Stimulated activated CD4-positive, alpha-beta T cell treated with anti-CD3 and anti-CD28 coated beads, Interleukin-12 subunit alpha, Interleukin-12 subunit beta, amount 100 ng/mL, for 24 hours (primary cell): ENCODE results near the gene PTP4A2.

Experiments
- DNase-seq, 2 experiments: peaks; one replicate each; pipeline ENCODE4 v3.0.0-alpha.2; 2020; ENCODE audit warnings: low read depth in 2 of 2

Gene PTP4A2

DNA sequence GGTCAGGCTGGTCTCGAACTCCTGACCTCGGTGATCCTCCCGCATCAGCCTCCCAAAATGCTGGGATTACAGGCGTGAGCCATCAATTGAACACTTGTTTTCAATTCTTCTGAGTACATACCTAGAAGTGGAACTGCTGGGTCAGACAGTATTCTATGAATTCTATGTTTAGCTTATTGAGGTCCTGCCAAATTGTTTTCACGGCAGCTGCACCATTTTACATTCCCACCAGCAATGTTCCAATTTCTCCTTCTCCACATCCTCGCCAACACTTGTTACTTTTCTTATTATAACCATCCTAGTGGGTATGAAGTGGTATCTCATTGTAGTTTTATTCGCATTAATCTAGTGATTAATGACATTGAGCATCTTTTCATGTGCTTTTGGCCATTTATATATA, 49.9 kb downstream of the PTP4A2 start:
- no peak for DNase-seq

DNA sequence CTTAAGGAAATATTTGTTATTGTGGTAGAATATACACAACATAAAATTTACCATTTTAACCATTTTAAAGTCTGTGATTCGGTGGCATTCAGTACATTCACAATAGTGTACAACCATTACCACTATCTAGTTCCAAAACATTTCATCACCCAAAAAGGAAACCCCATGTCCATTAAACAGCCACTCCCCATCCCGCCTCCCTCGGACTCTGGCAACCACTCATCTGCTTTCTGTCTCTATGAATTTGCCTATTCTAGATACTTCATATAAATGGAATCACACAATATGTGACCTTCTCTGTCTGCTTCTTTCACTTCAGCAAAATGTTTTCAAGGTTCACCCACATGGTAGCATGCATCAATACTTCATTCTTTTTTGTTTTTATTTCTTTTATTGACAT, 51.3 kb downstream of the PTP4A2 start:
- no peak for DNase-seq

DNA sequence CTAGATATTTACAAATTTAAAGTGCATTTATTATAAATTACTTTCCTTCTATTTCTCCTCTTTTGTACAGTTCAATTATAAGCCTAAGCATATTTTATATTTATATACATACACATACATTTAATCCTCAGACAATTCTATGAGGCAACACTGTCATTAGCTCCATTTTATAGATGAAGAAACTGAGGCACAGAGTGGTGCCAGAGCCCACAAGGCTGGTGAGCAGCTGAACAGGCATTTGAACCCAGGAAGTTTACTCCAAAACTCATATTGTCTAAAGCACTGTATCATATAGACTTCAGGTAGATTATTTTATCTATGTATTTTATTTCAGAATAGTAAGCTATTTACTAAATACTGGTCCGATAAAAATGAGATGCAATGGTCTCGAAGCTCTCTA, 52.3 kb downstream of the PTP4A2 start:
- no peak for DNase-seq

DNA sequence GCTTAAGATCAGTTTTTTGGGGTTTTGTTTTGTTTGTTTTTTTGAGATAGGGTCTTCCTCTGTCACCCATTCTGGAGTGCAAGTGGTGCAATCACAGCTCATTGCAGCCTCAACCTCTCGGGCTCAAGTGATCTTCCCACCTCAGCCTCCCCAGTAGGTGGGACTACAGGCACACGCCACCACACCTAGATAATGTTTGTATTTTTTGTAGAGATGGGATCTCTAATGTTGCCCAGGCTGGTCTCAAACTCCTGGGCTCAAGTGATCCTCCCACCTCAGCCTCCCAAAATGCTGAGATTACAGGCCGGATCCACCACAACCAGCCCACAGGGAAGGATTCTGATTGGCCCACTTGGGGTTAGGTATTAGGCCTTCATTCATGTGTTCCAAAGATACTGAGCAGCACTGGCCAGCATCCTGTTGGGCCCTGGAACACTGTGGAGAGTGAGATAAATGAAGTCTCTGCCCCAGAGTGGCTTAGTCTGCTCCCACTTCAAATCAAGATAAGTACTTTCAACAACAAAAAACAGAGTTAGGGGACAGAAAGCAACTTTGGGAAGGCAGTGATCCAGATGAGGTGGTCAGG, 54.7 kb downstream of the PTP4A2 start:
- DNase-seq, result no peak

DNA sequence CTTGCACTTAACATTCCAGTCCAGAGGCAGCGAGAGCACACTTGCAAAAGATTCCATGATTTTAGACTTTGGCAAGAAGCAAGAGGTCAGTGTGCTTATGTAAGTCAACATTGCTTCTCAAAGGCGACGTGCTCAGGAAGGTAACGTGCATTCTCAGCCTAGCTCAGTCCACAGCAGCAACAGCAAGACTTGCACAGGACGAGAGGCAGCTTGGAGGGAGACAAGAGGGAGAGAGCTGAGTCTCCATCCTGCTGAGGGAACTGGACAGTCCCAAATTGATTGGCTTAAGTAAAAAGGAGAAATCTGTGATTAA, 56.5 kb downstream of the PTP4A2 start:
- no peak for DNase-seq

DNA sequence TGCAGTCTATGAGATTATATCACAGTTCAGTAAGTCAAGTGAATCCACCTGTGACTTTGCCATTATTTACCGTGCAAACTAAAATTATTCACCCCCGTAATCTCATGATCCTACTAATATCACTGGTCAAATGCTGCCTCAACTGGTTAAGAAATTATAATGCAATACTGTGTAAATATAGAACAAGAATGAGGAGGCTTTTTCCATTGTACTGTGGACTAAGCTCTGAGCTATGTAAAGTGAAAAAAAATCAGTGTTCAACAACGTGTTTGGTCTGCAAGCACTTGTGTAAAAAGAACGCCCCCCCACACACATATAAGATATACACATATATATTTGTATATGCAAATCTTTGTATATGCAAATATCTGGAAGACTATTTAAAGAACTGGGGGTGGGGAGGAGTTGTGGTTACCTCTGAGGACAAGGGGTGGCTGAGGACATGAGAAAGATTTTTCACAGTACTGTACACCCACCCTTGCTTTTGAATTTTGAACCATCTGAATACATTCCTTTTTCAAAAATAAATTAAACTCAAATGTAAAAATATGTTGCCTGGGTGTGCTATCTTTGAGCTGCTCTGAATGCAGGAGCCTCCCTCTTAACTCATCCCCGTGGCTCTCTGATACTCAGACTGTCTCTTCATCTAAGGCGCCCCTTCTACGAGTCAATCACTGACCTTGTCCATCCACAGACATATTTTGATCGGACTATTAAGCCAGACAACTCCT, 57.0 kb downstream of the PTP4A2 start:
- DNase-seq, result no peak

DNA sequence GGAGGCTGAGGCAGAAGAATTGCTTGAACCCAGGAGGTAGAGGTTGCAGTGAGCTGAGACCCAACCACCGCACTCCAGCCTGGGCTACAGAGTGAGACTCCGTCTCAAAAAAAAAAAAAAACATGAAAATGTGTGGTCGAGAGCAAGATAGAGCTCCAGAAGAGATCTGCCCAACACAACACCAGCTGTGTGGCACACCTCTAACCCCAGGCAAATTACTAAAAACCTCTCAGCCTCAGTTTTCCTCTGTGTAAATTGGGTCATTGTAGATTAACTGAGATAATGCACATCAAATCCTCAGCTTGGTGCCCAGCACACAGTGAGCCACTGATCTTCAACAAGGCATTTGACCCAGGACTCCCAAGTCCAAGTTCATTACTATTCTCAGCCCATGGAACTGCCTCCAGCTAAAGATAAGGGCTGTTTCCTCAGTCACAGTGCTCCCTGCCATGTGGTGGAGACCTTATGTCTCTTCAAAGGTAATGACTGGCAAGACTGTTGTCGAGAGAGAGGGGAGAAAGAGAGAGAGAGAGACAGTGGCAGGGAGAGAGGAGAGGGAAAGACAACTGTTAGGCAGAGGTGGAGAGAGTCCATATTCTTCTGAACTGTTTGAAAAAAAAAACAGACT, 58.1 kb downstream of the PTP4A2 start:
- no peak for DNase-seq

DNA sequence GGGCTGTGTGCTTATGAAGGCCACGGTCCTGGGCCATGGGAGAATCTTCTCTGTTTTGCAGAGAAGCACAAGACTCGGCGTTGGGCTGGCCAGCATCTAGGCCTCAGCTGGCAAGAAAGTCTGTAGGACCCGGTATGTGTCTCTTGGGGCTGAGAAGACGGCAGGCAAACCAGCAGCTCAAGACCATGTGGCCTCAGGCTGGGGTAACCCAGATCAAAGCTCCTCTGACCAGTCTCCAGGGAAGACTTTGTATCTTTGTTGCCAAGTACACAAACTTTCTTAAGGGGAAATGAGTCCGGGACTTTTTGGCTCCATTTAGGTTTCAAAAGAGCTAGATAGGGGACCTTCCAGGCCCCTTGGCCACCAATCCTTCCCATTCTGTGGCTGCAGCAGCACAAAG, 60.1 kb downstream of the PTP4A2 start:
- DNase-seq, result no peak

DNA sequence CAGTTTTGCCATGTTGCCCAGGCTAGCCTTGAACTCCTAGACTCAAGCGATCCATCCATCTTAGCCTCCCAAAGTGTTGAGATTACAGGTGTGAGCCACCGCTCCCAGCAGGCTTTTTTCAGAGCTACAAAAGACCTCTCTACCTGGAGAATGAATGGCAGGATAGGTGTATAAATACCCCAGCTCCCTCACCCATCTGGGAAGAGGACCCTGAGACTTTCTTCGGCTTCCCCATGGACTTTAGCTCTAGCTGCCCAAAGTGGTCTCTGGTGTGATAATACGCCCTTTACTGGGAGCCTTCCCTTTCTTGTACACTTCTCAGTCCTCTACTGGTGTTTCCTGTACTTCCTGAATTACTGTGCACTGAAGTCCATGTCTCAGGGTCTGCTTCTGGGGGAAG, 60.6 kb downstream of the PTP4A2 start:
- no peak for DNase-seq

DNA sequence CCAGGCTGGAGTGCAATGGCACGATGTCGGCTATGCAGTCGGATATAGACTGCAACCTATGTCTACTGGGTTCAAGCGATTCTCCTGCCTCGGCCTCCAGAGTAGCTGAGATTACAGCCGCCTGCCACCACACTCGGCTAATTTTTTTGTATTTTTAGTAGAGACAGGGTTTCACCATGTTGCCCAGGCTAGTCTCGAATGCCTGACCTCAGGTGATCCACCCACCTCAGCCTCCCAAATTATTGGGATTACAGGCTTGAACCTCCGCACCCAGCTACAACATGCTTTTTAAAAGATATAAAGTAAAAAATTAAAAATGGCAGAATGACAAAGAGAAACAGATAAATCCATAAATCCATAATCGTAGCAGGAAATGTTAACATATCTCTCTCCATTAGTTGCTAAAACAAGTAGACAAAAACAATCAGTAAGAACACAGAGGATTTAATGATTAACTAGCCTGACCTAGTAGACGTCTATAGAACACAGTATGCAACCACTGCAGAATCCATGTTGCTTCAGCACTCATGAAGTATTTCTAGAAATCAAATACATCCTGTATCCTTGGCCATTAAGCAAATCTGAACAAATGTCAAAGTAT, 62.4 kb downstream of the PTP4A2 start:
- no peak for DNase-seq

DNA sequence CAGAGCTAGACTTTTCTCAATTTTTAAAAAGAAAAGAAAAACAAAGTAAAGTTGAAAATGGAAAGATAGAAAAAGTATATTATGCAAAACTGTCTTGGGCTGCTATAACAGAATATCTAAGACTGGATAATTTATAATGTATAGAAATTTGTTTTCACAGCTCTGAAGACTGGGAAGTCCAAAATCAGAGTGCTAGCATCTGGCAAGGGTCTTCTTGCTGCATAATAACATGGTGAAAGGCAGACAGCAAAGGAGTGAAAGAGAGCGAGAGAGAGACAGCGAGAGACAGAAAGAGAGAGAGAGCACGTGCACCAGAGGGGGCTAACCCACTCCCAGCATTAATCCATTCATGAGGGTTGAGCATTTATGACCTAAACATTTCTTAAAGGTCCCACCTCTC, 63.2 kb downstream of the PTP4A2 start:
- no peak for DNase-seq

DNA sequence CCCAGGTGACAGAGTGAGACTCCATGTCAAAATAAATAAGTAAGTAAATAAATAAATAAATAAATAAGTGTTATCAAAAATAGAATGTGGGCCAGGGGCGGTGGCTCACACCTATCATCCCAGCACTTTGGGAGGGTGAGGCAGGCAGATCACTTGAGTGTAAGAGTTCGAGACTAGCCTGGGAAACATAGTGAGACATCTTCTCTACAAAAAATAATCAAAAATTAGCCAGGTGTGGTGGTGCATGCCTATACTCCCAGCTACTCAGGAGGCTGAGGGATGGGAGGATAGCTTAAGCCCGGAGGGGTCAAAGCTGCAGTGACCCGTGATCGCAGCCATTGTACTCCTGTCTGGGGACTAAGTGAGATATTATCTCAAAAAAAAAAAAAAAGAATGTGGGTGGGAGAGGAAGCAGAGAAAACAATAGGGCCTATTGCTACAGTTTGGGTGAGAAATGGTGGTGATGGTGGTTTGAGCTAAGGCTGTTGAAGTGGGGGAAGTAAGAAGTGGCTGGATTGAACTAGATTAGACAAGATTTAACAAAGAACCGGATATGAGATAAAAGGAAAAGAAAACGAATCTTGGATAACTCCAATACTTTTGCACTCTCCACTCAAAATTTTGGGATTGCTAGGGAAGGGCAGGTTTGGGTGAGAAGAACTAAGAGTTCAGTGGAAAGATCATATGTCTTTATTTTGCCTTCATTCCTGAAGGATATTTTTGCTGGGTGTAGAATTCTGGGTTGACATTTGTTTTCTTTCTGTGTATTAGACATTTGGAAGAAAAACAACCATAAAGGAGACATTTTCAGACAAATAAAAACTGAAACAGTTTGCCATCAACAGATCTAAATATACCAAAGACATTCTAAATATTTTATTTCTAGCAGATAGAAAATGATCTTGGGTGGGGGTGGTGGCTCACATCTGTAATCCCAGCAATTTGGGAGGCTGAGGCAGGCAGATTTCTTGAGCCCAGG, 65.2 kb downstream of the PTP4A2 start:
- DNase-seq, result no peak

DNA sequence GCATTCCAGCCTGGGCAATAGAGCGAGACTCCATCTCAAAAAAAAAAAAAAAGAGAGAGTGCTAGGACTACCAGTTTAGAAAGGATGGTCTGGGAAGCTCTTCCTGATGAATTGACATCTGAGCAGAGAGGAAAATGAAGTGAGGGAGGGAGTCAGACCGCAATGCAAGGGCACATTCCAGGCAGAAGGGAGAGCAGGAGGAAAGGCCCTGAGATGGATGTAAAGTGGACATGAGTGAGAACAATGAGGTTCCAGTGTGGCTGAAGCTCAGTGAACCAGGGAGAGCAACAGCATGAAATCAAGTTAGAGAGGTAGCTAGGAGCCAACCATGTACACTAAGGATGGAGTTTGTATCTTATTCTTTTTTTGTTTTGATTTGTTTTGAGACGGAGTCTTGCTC, 66.5 kb downstream of the PTP4A2 start:
- DNase-seq, result no peak

DNA sequence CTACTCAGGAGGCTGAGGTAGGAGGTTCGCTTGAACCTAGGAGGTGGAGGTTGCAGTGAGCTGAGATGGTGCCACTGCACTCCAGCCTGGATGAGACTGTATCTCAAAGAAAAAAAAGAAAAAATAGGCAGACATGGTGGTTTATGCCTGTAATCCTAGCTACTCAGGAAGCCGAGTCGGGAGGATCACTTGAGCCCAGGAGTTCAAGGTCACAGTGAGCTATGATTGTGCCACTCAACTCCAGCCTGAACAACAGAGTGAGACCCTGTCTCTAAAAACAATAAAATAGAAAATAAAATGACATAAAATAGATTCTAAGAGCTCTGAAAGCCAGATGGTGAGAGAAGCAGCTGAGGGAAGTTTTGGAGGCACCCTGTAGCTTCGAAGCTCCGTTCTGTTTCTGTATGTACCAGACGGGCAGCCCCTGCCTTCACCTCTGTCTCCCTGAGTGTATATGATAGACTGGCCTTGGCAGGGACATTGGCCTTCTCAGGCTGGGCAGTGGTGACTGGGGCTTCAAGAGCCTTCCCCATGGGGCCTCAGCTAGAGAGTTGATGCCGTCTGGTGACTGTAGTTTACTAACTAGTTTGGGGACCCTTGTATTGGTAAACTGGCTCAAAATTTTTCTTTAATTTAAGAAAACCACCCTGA, 68.0 kb downstream of the PTP4A2 start:
- DNase-seq, result no peak

DNA sequence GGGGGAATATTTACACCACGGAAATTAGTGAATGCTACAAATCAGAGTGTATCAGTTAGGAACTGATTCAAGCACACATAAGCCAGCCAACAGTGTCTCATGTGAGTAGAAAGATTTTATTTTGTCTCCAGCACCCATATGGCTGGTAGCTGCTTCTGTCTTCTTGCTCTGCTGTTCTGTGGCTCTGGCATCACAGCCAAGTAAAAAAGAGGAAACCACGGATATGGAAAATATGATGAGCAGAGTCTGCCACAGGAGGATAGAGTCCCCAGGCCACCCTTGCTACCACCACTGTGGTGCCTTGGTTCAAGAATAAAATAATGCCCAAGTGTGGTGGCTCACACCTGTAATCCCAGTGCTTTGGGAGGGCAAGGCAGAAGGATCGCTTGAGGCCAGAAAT, 68.7 kb downstream of the PTP4A2 start:
- DNase-seq, result no peak

DNA sequence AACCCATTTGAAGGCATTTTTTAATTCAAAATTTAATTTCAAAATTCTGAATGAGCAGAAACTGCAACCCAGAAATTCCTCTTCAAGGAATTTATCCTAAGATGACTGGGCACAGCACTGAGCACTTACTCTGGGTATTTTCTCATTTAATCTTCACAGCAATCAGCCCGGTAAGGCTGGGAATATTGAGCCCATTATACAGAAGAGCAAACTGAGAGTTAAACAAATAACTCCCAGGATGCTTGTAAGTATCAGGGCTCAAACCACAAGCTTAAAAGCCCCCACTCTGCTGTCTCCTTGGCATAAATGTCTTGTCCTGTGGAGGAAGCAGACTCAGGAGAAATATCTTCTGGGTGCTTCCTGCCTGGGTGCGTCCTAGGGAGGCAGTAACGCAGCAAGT, 69.3 kb downstream of the PTP4A2 start:
- DNase-seq, result no peak

DNA sequence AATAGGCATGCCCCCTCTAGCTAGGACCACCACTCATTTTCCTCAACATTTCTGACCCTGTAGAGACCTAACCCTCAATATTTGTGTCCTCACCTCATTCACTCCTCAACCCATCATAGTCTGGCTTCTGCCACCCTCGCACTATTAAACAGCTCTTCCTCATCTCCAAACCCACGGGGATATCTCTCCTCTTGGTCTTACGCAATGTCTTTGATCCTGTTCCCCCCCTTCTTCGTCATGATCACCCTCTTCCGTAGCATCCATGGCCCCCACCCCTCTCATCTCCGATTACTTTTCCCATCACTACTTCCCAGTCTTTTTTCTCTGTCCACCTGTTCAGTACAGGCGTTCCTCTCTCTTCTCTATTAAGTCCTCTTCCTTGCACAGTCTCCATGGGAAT, 70.6 kb downstream of the PTP4A2 start:
- DNase-seq, result no peak

DNA sequence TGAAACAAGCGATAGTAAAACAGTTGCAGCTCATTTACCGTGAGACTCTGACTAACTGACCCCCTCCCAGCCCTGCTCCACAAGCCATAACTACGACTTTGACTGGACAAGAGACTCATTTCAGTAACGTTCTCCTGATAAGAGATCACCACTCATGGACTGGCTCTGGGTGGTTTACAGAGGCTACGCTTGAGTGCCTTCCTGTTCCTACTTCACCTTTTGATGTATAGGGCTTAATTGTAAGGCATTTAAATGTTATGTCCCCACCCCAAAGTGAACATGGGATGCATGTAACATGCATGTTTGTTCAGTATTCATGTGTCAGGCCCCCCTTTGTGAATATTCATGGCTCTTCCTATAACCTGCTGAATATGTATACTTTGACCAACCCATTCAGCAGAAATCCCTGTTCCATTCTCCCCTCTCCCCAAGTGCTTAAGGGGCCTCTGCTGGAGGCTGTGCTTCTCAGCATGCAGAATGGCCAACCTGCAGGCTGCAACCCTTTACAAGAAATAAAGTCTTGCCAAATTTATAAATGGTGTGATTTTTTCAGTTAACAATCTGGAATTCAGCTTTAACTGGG, 71.6 kb downstream of the PTP4A2 start:
- no peak for DNase-seq

DNA sequence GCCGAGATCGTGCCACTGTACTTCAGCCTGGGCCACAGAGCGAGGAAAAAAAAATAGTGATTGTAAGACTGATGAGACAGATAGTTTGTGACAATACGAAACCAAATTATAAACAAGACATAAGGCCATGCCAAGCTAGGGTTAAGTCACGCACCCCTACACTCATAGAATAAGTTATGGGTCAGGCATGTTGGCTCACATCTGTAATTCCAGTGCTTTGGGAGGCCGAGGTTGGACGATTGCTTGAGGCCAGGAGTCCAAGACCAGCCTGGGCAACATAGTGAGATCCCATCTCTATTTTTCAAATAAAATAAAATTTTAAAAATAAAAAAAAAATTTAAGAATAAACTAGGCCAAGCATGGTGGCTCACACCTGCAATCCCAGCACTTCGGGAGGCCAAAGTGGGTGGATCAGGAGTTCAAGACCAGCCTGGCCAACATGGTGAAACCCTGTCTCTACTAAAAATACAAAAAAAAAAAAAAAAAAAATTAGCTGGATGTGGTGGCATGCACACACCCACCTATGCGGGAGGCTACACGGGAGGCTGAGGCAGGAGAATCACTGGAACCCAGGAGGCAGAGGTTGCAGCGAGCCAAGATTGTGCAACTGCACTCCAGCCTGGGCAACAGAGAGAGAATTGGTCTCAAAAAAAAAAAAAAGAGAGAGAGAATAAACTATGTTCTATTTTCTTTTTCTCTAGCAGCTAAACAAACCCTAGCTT, 72.3 kb downstream of the PTP4A2 start:
- DNase-seq, result no peak

DNA sequence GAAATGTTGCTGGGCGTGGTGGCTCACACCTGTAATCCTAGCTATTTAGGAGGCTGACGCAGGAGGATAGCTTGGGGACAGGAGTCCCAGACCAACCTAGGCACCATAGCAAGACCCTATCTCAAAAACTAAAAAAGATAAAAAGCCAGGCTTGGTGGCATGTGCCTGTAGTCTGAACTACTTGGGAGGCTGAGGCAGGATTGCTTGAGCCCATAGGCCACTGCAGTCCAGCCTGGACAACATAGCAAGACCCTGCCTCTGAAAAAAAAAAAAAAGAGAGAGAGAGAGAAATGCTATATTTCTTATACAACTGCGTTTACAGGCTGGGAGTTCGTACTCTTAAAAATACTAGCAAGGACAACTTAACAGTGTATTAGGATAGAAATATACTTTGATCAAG, 76.1 kb downstream of the PTP4A2 start:
- DNase-seq, result no peak

DNA sequence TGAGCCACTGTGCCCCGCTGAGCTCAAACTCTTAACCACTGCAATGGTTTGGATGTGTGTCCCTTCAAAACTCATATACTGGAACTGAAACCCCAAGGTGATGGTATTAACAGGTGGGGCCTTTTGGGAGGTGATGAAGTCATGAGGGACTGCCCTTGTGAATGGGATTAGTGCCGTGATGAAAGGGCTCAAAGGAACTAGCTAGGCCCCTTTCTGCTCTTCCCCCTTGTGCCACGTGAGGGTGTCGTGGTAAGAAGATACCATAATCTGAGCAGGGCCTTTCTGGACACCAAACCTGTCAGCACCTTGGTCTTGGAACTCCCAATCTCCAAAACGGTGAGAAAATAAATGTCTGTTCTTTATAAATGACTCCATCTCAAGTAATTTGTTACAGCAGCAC, 76.8 kb downstream of the PTP4A2 start:
- no peak for DNase-seq
